Endothelial cell of umbilical vein (primary cell): ENCODE measurements around the gene C9orf78. TPM values are rescaled to one million over a fixed set of nuclear protein-coding genes. Genes with fewer than 3 reads are reported as not detected.

ENCODE experiments used
- Bru-seq: library from RNA; stranded (reverse); fragments of 400-500 nt; gene quantifications from one replicate; lab custom pipeline; 2021; lab: Mats Ljungman, UMichigan
- BruChase-seq, 2 experiments: library from RNA; stranded (reverse); fragments of 400-500 nt; gene quantifications; one replicate each; lab custom pipeline; 2021; lab: Mats Ljungman, UMichigan
- BruUV-seq: library from RNA; stranded (reverse); fragments of 400-500 nt; replicated peaks from 2 replicates; lab custom pipeline; 2021; lab: Mats Ljungman, UMichigan
- CTCF ChIA-PET: fragments of 300-600, 350-600 bp; sonication (Branson Sonifier 250); formaldehyde crosslinking; loops from one replicate; lab custom pipeline; 2021; ENCODE audit warnings: antibody characterized with exemption, inconsistent platforms; lab: Charles Lee
- POLR2A ChIA-PET: fragments of 300-600, 350-600 bp; sonication (Branson Sonifier 250); formaldehyde crosslinking; loops from one replicate; lab custom pipeline; 2021; ENCODE audit warnings: antibody characterized with exemption, inconsistent platforms; lab: Charles Lee
- DNase-seq: peaks from one replicate; pipeline ENCODE4 v3.0.0-alpha.2; 2011; ENCODE audit warnings: low read depth, low spot score
- FAIRE-seq: peaks from 2 replicates; lab custom pipeline; 2011; peaks lifted over from hg19 to GRCh38; lab: Jason Lieb, UNC
- H2AFZ ChIP-seq: 2 replicates; pipeline ENCODE4 v1.6.0; 2012; ENCODE audit warnings: low read depth, low read length, control low read depth, inconsistent platforms
- H3K27ac ChIP-seq: 2 replicates; pipeline ENCODE4 v1.5.1; 2011; ENCODE audit warnings: low read depth, mild to moderate bottlenecking, control low read depth, low read length, moderate library complexity; ENCODE audit not compliant: insufficient read depth
- H3K27me3 ChIP-seq, 2 experiments: 2 replicates each; pipeline versions ENCODE4 v1.6.0 to v1.6.1; 2011; ENCODE audit warnings: low read length in 2 of 2, mixed read lengths in 1 of 2; ENCODE audit not compliant: control insufficient read depth in 2 of 2, insufficient read depth in 2 of 2
- H3K36me3 ChIP-seq, 2 experiments: 2 replicates in 1 of 2; 3 replicates in 1 of 2; pipeline ENCODE4 v1.5.1; 2011; ENCODE audit warnings: low read length in 2 of 2, mild to moderate bottlenecking in 1 of 2, moderate library complexity in 1 of 2; ENCODE audit not compliant: control insufficient read depth in 2 of 2, insufficient read depth in 2 of 2; ENCODE audit errors: extremely low read depth in 1 of 2
- H3K4me1 ChIP-seq: 3 replicates; pipeline ENCODE4 v1.5.1; 2011; ENCODE audit warnings: mild to moderate bottlenecking, low read length; ENCODE audit not compliant: control insufficient read depth, insufficient read depth; ENCODE audit errors: extremely low read depth
- H3K4me2 ChIP-seq: 2 replicates; pipeline ENCODE4 v1.6.1; 2011; ENCODE audit warnings: low read length, control low read depth, mixed read lengths; ENCODE audit not compliant: insufficient read depth
- H3K4me3 ChIP-seq, 3 experiments: fragments of 200-600 bp in 1 of 3; sonication (generic), shearing (Covaris generic) in 1 of 3; replicated peaks in 1 of 3; 2 replicates each; pipeline ENCODE4 v1.5.1; 2011 to 2016; ENCODE audit warnings: control low read depth in 3 of 3, low read length in 3 of 3, mild to moderate bottlenecking in 2 of 3, inconsistent platforms in 1 of 3, low read depth in 1 of 3, moderate library complexity in 1 of 3; ENCODE audit not compliant: insufficient read depth in 1 of 3
- H3K79me2 ChIP-seq: 2 replicates; pipeline ENCODE4 v1.6.0; 2012; ENCODE audit warnings: low read length, inconsistent platforms; ENCODE audit not compliant: control insufficient read depth, insufficient read depth
- H3K9ac ChIP-seq: replicated peaks from 2 replicates; pipeline ENCODE3; 2011; ENCODE audit warnings: low read length, control low read depth; ENCODE audit not compliant: insufficient read depth; ENCODE audit errors: extremely low read depth
- H3K9me1 ChIP-seq: replicated peaks from 3 replicates; pipeline ENCODE4 v1.6.0; 2011; ENCODE audit warnings: mild to moderate bottlenecking, low read length; ENCODE audit not compliant: control insufficient read depth, insufficient read depth; ENCODE audit errors: extremely low read depth
- H3K9me3 ChIP-seq: replicated peaks from 2 replicates; pipeline ENCODE4 v1.5.1; 2012; ENCODE audit warnings: low read length, inconsistent platforms; ENCODE audit not compliant: control insufficient read depth, insufficient read depth
- H4K20me1 ChIP-seq: replicated peaks from 2 replicates; pipeline ENCODE3; 2011; ENCODE audit warnings: mild to moderate bottlenecking, low read length; ENCODE audit not compliant: control insufficient read depth, insufficient read depth; ENCODE audit errors: extremely low read depth
- CTCF ChIP-seq, 2 donors: IDR thresholded peaks; 1 replicate in 1 of 2; 2 replicates in 1 of 2; pipeline ENCODE4 v1.5.1; 2011; ENCODE audit warnings: low read length in 2 of 2, mild to moderate bottlenecking in 2 of 2, moderate library complexity in 2 of 2, control low read depth in 1 of 2, inconsistent platforms in 1 of 2, low read depth in 1 of 2; ENCODE audit not compliant: insufficient read depth in 1 of 2; ENCODE audit errors: extremely low read depth in 1 of 2
- EZH2 ChIP-seq: IDR thresholded peaks from 2 replicates; pipeline ENCODE4 v1.6.1; 2012; ENCODE audit warnings: borderline replicate concordance, low read depth, mild to moderate bottlenecking, moderate library complexity, low read length, inconsistent platforms; ENCODE audit not compliant: severe bottlenecking
- MAX ChIP-seq: IDR thresholded peaks from 2 replicates; pipeline ENCODE4 v1.6.1; 2011; ENCODE audit not compliant: insufficient read depth, insufficient read length
- MYC ChIP-seq: IDR thresholded peaks from one replicate; pipeline ENCODE4 v1.6.1; 2011; ENCODE audit warnings: mild to moderate bottlenecking, low read depth, low read length
- POLR2A ChIP-seq: IDR thresholded peaks from 2 replicates; pipeline ENCODE4 v1.6.1; 2012; ENCODE audit warnings: low read depth, mild to moderate bottlenecking, control low read depth, low read length
- POLR2AphosphoS5 ChIP-seq: IDR thresholded peaks from 2 replicates; pipeline ENCODE4 v1.6.1; 2012; ENCODE audit warnings: low read depth, mild to moderate bottlenecking, control low read depth, low read length, moderate library complexity; ENCODE audit not compliant: insufficient read depth
- dilution Hi-C: fragments of 300-500 bp; cut with MboI; formaldehyde crosslinking; loops from one replicate; pipeline ENCODE4 v1.15.0; 2019; ENCODE audit warnings: low sequenced_read_pairs; ENCODE audit not compliant: extremely low pct_ligation_motif_present
- intact Hi-C: fragments of 100-400 bp; cut with micrococcal nuclease; formaldehyde crosslinking; loops from one replicate; pipeline ENCODE4 v1.10.0; 2022
- long read RNA-seq: library from polyadenylated mRNA; stranded (forward); transcript quantifications from one replicate; pipeline ENCODE4 v2.0.0, GENCODE V29; 2021
- polyA minus RNA-seq, 3 experiments: library from RNA; depleted of rRNA, polyadenylated mRNA; stranded (reverse); fragments of >200 nt; gene quantifications; 1 replicate in 1 of 3; 2 replicates in 2 of 3; pipeline ENCODE4 v1.2.3, GENCODE V29; 2011
- polyA plus RNA-seq, 4 experiments: library from polyadenylated mRNA; depleted of rRNA in 3 of 4; stranded (reverse) in 3 of 4; unstranded in 1 of 4; fragments of >200 nt; gene quantifications; 2 replicates each; pipeline versions ENCODE4 v1.2.1 to v1.2.3, GENCODE V29; 2011 to 2012; ENCODE audit warnings: missing spikeins in 1 of 4
- total RNA-seq: library from RNA; stranded (reverse); gene quantifications from 2 replicates; pipeline ENCODE4 v1.2.3, GENCODE V29; 2021

C9orf78 gene
- total RNA-seq (34.6 and 34.7 TPM in 2 replicates), polyA plus RNA-seq (11.4 and 17.9 TPM in 2 replicates), polyA minus RNA-seq (6.3 and 6.5 TPM in 2 replicates), Bru-seq, nascent RNA (percentile 72 among the genes with signal in this experiment), BruChase-seq, experiment 1, labeled RNA remaining after a 6-hour chase (percentile 92 among the genes with signal in this experiment), BruChase-seq, experiment 2, labeled RNA remaining after a 2-hour chase (percentile 79 among the genes with signal in this experiment)
- 31.5 and 33.7 TPM in 2 replicates for polyA plus RNA-seq (2011; cell fraction: cytosol; rRNA removed)
- polyA plus RNA-seq (2011; cell fraction: nucleus; rRNA removed), result 6.7 and 11.3 TPM in 2 replicates
- 48.3 and 61.7 TPM in 2 replicates for polyA plus RNA-seq (2012)
- 20.5 TPM for polyA minus RNA-seq (2011; cell fraction: cytosol; rRNA and poly(A)+ RNA removed)
- polyA minus RNA-seq (2011; cell fraction: nucleus; rRNA and poly(A)+ RNA removed), result 3.9 and 4.8 TPM in 2 replicates
- long read RNA-seq, transcript C9orf78-201 (9 exons, 1,795 nt), result major isoform, 177 of 203 reads
- long read RNA-seq, partial matches to known transcripts, result 2 of 203 reads
- long read RNA-seq, other reads (novel, unspliced or antisense), result 24 of 203 reads

GRCh38 chr9:129835128-129835859, at the start of gene C9orf78, which contains the start of gene USP20:
C9orf78 (minus strand) TSS chr9:129835275; CDS start chr9:129835221, 54 bp downstream.
USP20 (plus strand) TSS chr9:129835458; CDS start chr9:129852556, 17,098 bp downstream.
- H3K9me3 ChIP-seq, result no peaks in the 10 kb centered on the region
- peaks cover 15% of the 10 kb centered on the region for H3K4me1 ChIP-seq
- H3K27me3 ChIP-seq, result no peaks in the 10 kb centered on the region
- peak; percentile 92 for FAIRE-seq
- DNase-seq, result peak; percentile 96
- peaks cover 4% of the 10 kb centered on the region in 2 experiments for H3K36me3 ChIP-seq
- peak within 1 kb of the TSS; percentile 18 for H3K27ac ChIP-seq
- dilution Hi-C loops (no loop called here), intact Hi-C loops (loop anchor here (1.0 to 5.0 kb wide), 4 partner anchors 11 to 262 kb away; partner anchors contain the start of genes FNBP1 and TOR1A)
- ChIA-PET CTCF (interaction anchor here (1.2 kb wide), 1 partner anchor 45 kb away, joined by 3 read pairs; no protein-coding TSS in a partner anchor), POLR2A (interaction anchor here (0.8 kb wide), 1 partner anchor 207 kb away, joined by 3 read pairs; no protein-coding TSS in a partner anchor)
- H3K4me3 ChIP-seq, result peak within 1 kb of the TSS; percentile 60 to 82 (median 65)
- peaks cover 6% of the 10 kb centered on the region for H3K79me2 ChIP-seq
- peak within 1 kb of the TSS; percentile 81 for H3K4me2 ChIP-seq
- TSS peak; percentile 40 for BruUV-seq
- H3K9ac ChIP-seq, result peak within 1 kb of the TSS; percentile 82
- peak within 1 kb of the TSS; percentile 94 for H2AFZ ChIP-seq
- H4K20me1 ChIP-seq, result no peaks in the 10 kb centered on the region
- no peaks in the 10 kb centered on the region for H3K9me1 ChIP-seq
- TF ChIP-seq EZH2 (no peak), CTCF (IDR thresholded peaks at IDR 0.05; ENCODE audit: extremely low read depth in 1 of 2, insufficient read depth in 1 of 2, low read depth in 1 of 2, low read length in 2 of 2) (no peak), POLR2AphosphoS5 (peak; percentile 96), MAX (peak; percentile 34), POLR2A (peak; percentile 97), MYC (no peak)
